GM12878 (cell line): ENCODE measurements around the gene ABCD2. TPM values are rescaled to one million over a fixed set of nuclear protein-coding genes. Genes with fewer than 3 reads are reported as not detected.

Experiments used
- ATAC-seq: fragments of 200-7000 bp; cut with Tn5 transposase; 3 replicates; pipeline ENCODE4 v1.9.1; 2020; ENCODE audit warnings: mild to moderate bottlenecking, moderate library complexity
- BruUV-seq: library from RNA; stranded (reverse); fragments of 400-500 nt; replicated peaks from 2 replicates; lab custom pipeline; 2021; lab: Mats Ljungman, UMichigan
- CTCF ChIA-PET: fragments of 300-600 bp; sonication (Branson Sonifier 250); formaldehyde crosslinking; extraction: SDS; loops from one replicate; lab custom pipeline; 2021; ENCODE audit warnings: inconsistent platforms; lab: Yijun Ruan, JAX
- POLR2A ChIA-PET: fragments of 350-600 bp; formaldehyde crosslinking; extraction: SDS; loops from one replicate; lab custom pipeline; 2021; ENCODE audit warnings: inconsistent platforms; lab: Charles Lee
- RAD21 ChIA-PET: fragments of 300-600 bp; sonication (Branson Sonifier 250); formaldehyde crosslinking; loops from one replicate; lab custom pipeline; 2023; ENCODE audit warnings: antibody characterized with exemption; ENCODE audit not compliant: unreplicated experiment; lab: Charles Lee
- SMC1A ChIA-PET: fragments of 300-600 bp; sonication (Branson Sonifier 250); formaldehyde crosslinking; loops from one replicate; lab custom pipeline; 2023; ENCODE audit not compliant: unreplicated experiment, uncharacterized antibody; lab: Charles Lee
- DNase-seq: peaks from one replicate; pipeline ENCODE4 v3.0.0-alpha.2; 2011; ENCODE audit warnings: low read depth, low spot score
- FAIRE-seq: peaks from 3 replicates; lab custom pipeline; 2011; peaks lifted over from hg19 to GRCh38; lab: Jason Lieb, UNC
- H2AFZ ChIP-seq: 2 replicates; pipeline ENCODE4 v1.6.0; 2011; ENCODE audit warnings: low read depth, low read length, control low read depth; ENCODE audit not compliant: control insufficient read depth
- H3K27ac ChIP-seq: 2 replicates; pipeline ENCODE4 v1.5.1; 2011; ENCODE audit warnings: control low read depth; ENCODE audit not compliant: control insufficient read depth, insufficient read depth
- H3K27me3 ChIP-seq, 2 experiments: replicated peaks in 1 of 2; 2 replicates each; pipeline versions ENCODE4 v1.6.0 to v1.6.1; 2011; ENCODE audit warnings: low read length in 1 of 2; ENCODE audit not compliant: control insufficient read depth in 2 of 2, insufficient read depth in 2 of 2
- H3K36me3 ChIP-seq, 2 experiments: 2 replicates each; pipeline ENCODE4 v1.5.1; 2011; ENCODE audit warnings: low read length in 1 of 2; ENCODE audit not compliant: control insufficient read depth in 2 of 2, insufficient read depth in 2 of 2
- H3K4me1 ChIP-seq: 2 replicates; pipeline ENCODE4 v1.6.1; 2011; ENCODE audit warnings: mild to moderate bottlenecking, low read length, moderate library complexity, mixed read lengths; ENCODE audit not compliant: control insufficient read depth, insufficient read depth
- H3K4me2 ChIP-seq: 2 replicates; pipeline ENCODE4 v1.6.0; 2011; ENCODE audit warnings: control low read depth; ENCODE audit not compliant: control insufficient read depth, insufficient read depth
- H3K4me3 ChIP-seq: fragments of 200-600 bp; sonication (generic); 2 replicates; pipeline ENCODE4 v1.5.1; 2016
- H3K79me2 ChIP-seq: 2 replicates; pipeline ENCODE4 v1.6.0; 2011; ENCODE audit warnings: low read length; ENCODE audit not compliant: control insufficient read depth, insufficient read depth
- H3K9ac ChIP-seq: 2 replicates; pipeline ENCODE4 v1.8.0; 2011; ENCODE audit warnings: low read length, control low read depth, mixed read lengths; ENCODE audit not compliant: control insufficient read depth, insufficient read depth
- H3K9me3 ChIP-seq: replicated peaks from 3 replicates; pipeline ENCODE4 v1.5.1; 2011; ENCODE audit warnings: mild to moderate bottlenecking, low read length; ENCODE audit not compliant: control insufficient read depth, insufficient read depth
- H4K20me1 ChIP-seq: 2 replicates; pipeline ENCODE4 v1.6.0; 2011; ENCODE audit not compliant: control insufficient read depth, insufficient read depth
- EP300 ChIP-seq, 2 experiments: fragments of 150-350 bp in 1 of 2; IDR thresholded peaks; 2 replicates each; pipeline ENCODE4 v1.6.1; 2011 to 2012; ENCODE audit warnings: low read depth in 2 of 2, low read length in 2 of 2, borderline replicate concordance in 1 of 2, improper control_type of control experiment in 1 of 2, inconsistent platforms in 1 of 2; ENCODE audit not compliant: control insufficient read depth in 1 of 2
- EZH2 ChIP-seq: IDR thresholded peaks from 2 replicates; pipeline ENCODE4 v1.6.1; 2012; ENCODE audit warnings: low read depth, mild to moderate bottlenecking, control low read depth, inconsistent platforms, low read length, borderline replicate concordance; ENCODE audit not compliant: control insufficient read depth
- FOXM1 ChIP-seq: IDR thresholded peaks from 2 replicates; pipeline ENCODE4 v1.6.1; 2012; ENCODE audit warnings: low read depth, mild to moderate bottlenecking, inconsistent platforms, low read length, moderate library complexity
- IRF3 ChIP-seq: fragments of 450-650 bp; IDR thresholded peaks from 2 replicates; pipeline ENCODE4 v1.6.1; 2014; ENCODE audit warnings: mild to moderate bottlenecking
- SRF ChIP-seq, 2 experiments: IDR thresholded peaks; 2 replicates each; pipeline ENCODE4 v1.6.1; 2011; ENCODE audit warnings: low read depth in 2 of 2, low read length in 2 of 2, mild to moderate bottlenecking in 1 of 2, moderate library complexity in 1 of 2
- WRNIP1 ChIP-seq: IDR thresholded peaks from 2 replicates; pipeline ENCODE4 v1.6.1; 2011; ENCODE audit warnings: low read depth, low read length, improper control_type of control experiment, borderline replicate concordance
- ZBTB33 ChIP-seq: fragments of 450-650 bp; IDR thresholded peaks from 2 replicates; pipeline ENCODE4 v1.6.1; 2017; ENCODE audit warnings: mild to moderate bottlenecking
- ZBTB40 ChIP-seq: fragments of 450-650 bp; IDR thresholded peaks from 2 replicates; pipeline ENCODE4 v1.6.1; 2016; ENCODE audit warnings: mild to moderate bottlenecking, moderate library complexity, borderline replicate concordance
- in situ Hi-C: fragments of 300-500 bp; cut with MboI; formaldehyde crosslinking; loops from 9 replicates; pipeline ENCODE4 v1.14.3; 2018; ENCODE audit warnings: mixed read lengths
- intact Hi-C: fragments of 100-400 bp; cut with micrococcal nuclease; formaldehyde crosslinking; loops from one replicate; pipeline ENCODE4 v1.14.2; 2022; ENCODE audit not compliant: unreplicated experiment
- polyA plus RNA-seq, 11 experiments: library from polyadenylated mRNA; depleted of rRNA in 4 of 11; unstranded in 6 of 11; stranded (reverse) in 5 of 11; fragments of >200 nt; fragmentation: Nextera tagmentation in 4 of 11; fragmentation: Illumina TruSeq in 1 of 11; extraction: Ambion mirVana in 4 of 11; extraction: Trizol in 1 of 11; gene quantifications; 1 replicate in 1 of 11; 2 replicates in 10 of 11; pipeline versions ENCODE4 v1.2.1 to v1.2.3, GENCODE V29; 2011 to 2016; ENCODE audit warnings: inconsistent platforms in 2 of 11, missing spikeins in 2 of 11, low read depth in 1 of 11
- total RNA-seq, 4 experiments: library from RNA; depleted of rRNA in 3 of 4; stranded (reverse); fragments of >200 nt in 3 of 4; fragmentation: Illumina TruSeq in 1 of 4; extraction: Trizol in 1 of 4; gene quantifications; 2 replicates each; pipeline versions ENCODE4 v1.2.1 to v1.2.3, GENCODE V29; 2013 to 2021

Gene ABCD2
- total and polyA plus RNA-seq, 10 of the 15 experiments (the other 5 are each of a cell fraction or from before 2014, with no cell fraction given), result 4.4 to 16.2 (median 7.5) TPM

- ChIA-PET SMC1A (interaction anchor here (1.3 kb wide), 1 partner anchor 255 kb away, joined by 3 read pairs; no protein-coding TSS in a partner anchor), CTCF (no interaction called here), RAD21 (no interaction called here)
- H3K36me3 ChIP-seq, result peaks cover 0 to 4% of the 10 kb centered on the region in 2 experiments; a peak in 2 of 4 replicates
- H3K79me2 ChIP-seq, result no peaks in the 10 kb centered on the region
- BruUV-seq, result no TSS peak
- no peak overlapping the region for H3K27ac ChIP-seq
- FAIRE-seq (no peak), DNase-seq (no peak), ATAC-seq (no peak)
- H3K9me3 ChIP-seq, result peaks cover 2% of the 10 kb centered on the region; the same call in 2 of the 3 replicates
- no peak overlapping the region for H3K9ac ChIP-seq
- in situ Hi-C loops, result no loop called here
- no peak overlapping the region for H3K4me3 ChIP-seq
- TF ChIP-seq IRF3 (no peak), WRNIP1 (no peak), SRF (IDR thresholded peaks at IDR 0.05; ENCODE audit: low read depth in 2 of 2, low read length in 2 of 2) (no peak), EZH2 (no peak), EP300 (IDR thresholded peaks at IDR 0.05; ENCODE audit: borderline replicate concordance in 1 of 2, control insufficient read depth in 1 of 2, low read depth in 2 of 2, low read length in 2 of 2) (no peak), ZBTB33 (no peak), ZBTB40 (no peak), FOXM1 (no peak)
- TF ChIP-seq, all 136 proteins: peak for 0
- Histone ChIP-seq H2AFZ (no peak overlapping the region), H3K4me1 (no peaks in the 10 kb centered on the region), H3K27me3 (no peaks in the 10 kb centered on the region), H4K20me1 (no peaks in the 10 kb centered on the region), H3K4me2 (no peak overlapping the region)
- intact Hi-C loops, result no loop called here
- POLR2A ChIA-PET, result no interaction called here
Measured at GRCh38 chr12:39572551-39572950, 47.1 kb downstream of the ABCD2 start.
